Measurements from ENCODE around the gene SKIC8.
"Not testable (repeated sequence)": the region's sequence is repeated elsewhere in the genome, so short reads cannot be mapped to it uniquely, and the experiment has no call there.

SKIC8 gene

DNA sequence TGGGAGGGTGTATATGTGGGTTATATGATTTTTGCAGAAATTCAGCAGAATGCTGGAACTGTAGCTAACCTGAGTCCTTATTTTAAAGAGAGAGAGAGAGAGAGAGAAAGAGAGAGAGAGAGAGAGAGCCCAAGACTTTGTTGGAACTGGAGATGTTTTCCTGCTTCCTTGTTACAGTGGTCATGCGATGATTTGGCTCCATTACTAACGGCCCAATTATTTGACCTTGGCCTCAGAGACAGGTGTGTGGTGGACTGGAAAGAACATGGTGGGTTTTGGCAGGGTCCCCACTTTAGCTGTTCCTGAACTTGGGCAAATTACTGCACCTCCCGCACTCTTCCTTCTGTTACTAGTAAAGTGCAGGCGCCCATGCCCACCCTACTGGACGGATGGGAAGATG, 50.3 kb downstream of the SKIC8 start:
- FAIRE-seq = no peak

DNA sequence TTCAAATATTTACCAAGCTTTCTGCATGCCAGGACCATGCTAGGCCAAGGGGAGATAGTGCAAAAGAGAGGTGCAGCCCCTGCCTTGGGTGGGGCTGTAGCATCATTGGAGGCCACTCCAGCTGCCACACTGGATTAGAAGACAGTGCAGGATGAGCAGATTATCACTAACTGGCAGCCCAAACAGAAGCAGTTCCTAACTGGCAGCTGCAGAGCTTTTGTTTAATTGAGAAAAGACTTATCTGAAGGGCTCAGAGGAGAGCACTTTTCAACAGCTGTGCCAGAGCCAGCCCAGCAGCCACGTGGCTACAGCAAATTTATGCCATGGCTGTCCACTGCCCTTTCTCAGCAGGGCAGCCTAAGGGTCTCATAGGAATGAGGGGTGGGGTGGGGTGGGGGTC, 51.5 kb downstream of the SKIC8 start:
- no peak for FAIRE-seq

- not testable (repeated sequence) for FAIRE-seq
These were observed 53.3 kb downstream of the SKIC8 start for GRCh38 chr15:78245976-78246620.

- FAIRE-seq = not testable (repeated sequence)
These were observed 54.0 kb downstream of the SKIC8 start for GRCh38 chr15:78245392-78245791.

- FAIRE-seq = no peak
These were observed 54.5 kb downstream of the SKIC8 start for GRCh38 chr15:78244893-78245292.

- FAIRE-seq = no peak
These were observed 55.3 kb downstream of the SKIC8 start for GRCh38 chr15:78244101-78244500.

GRCh38 chr15:78243491-78243941, 55.9 kb downstream of the SKIC8 start:
- FAIRE-seq = no peak

DNA sequence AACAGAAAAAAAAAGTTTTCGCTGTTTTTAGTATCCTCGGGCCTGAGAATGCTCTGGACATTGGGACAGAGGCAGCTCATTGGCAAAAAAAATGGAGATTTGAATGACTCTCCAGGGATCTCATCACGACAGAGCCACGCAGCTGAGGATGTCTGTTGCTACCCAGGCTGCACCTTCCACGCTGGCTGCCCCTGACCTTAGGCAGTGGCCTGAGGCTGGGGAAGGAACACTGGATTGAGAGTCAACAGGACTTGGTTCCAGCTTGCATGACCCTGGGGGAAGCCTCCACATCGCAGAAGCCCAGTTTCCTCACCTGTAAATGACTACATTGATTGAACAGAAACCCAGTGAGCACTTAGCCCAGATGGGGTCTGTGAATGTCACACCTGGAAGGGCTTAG, 56.4 kb downstream of the SKIC8 start:
- FAIRE-seq = no peak

DNA sequence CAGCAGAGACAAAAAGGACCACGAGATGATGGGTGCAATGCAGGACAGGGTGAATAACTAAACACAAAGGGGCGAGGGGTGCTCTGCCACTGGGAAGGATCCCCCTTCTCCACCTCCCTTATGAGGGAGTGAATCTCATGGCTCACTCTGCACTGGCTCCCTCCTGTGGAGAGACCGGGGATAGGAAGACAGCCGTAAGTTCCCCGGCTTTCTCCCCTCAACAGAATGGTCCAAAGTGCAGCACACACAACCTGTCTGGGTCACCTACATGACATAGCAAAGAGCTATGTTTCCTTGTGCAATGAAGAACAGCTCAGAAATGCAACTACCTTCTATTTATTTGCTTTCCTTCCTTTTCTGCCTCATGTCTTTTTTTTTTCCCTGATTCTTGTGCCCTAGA, 57.3 kb downstream of the SKIC8 start:
- no peak for FAIRE-seq

GRCh38 chr15:78241017-78241416, 58.4 kb downstream of the SKIC8 start:
- FAIRE-seq = no peak

- no peak for FAIRE-seq
These were observed 59.6 kb downstream of the SKIC8 start for GRCh38 chr15:78239811-78240210.

DNA sequence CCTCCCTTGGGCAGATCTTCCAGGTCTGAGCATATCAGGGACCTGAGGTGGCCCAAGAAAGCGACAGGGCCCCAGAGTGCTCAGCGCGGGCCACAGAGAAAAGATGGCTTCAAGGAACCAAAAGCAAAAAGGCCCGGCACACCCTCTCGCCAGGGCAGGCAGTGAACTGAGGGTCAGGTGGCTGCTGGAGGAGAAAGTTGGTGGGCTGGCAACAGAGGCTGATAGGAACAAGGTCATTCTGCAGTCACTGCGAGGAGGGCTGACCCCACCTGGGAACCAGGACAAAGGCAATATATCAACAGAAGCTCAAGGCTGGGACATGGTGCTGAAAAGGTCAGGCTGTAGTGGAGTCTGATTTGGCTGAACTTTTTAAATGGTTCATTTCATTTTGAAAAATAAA, 62.3 kb downstream of the SKIC8 start:
- no peak for FAIRE-seq

DNA sequence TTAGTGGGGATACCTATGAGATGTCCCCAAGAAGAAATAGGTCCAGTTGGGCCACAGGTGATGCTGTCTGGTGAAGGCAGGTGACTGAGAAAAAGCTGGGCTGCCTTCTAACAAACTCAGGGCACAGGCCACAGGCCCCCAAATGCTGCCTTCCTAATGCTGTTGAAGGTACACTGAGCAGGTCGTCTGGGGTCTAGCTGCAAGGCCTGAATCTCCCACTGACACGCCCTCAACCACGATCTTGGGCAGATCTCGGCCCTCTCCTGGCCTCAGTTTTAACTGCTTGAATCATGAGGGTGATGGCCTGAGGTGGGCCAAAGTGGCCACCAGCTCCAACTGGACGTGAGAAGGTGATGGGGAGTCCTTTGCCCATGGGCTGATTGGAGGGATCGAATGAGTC, 62.9 kb downstream of the SKIC8 start:
- no peak for FAIRE-seq

DNA sequence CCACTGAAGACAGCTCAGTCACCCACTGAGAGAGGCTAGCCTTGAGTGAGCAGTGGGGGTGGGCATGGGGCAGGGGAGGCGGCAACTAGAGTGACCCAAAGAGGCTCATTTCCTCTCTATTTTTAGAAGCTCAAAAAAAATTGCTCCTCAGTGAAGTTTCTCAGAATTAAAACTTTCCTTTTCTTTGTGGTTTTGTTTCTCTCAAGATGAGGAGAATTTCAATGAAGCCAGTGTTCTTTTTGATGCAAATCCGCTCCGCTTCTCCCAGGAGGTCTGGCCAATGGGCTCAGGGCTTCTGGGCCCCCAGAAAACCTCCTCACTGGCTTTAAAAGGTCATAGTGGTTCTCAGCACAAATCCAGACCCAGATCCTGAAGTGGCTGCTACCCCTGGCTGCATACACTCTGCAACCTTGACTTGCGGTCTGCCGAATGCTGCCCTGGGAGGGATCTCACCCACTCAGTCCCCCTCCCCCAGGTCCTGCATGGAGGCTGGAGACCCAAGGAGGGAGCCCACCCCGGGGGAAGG, 64.8 kb downstream of the SKIC8 start, which contains the start of gene ACSBG1:
ACSBG1 (minus strand) TSS at position 51 of the 526 bp plus-strand sequence. CDS start 64 bp downstream, outside the sequence.
- FAIRE-seq = no peak

DNA sequence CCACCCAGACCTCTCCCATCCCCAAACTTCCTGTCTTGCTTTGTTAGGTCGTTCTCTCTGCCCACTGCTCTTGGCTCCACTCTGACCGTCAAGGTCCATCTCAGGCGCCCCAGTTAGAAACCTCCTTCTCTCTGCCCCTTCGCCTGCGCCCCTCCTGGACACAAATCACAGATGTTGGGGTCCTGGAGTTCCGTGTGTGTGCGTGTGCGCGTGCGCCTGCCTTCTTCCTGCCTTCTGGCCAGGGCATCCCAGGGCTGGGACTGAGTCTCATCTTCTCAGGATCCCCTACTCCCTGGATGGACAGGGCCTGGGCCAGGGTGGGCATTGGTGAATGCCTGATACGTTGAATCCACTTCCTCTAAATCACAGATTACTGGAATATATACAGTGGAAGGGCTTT, 65.9 kb downstream of the SKIC8 start:
- FAIRE-seq = no peak
